Right atrium auricular region (tissue), 2 donors: ENCODE results near the gene OR5M11. TPM values are rescaled to one million over a fixed set of nuclear protein-coding genes. Genes with fewer than 3 reads are reported as not detected.
"Not testable (repeated sequence)": the region's sequence is repeated elsewhere in the genome, so short reads cannot be mapped to it uniquely, and the experiment has no call there.

Experiments
- DNase-seq: peaks from one replicate; pipeline ENCODE4 v3.0.0-alpha.2; 2019; ENCODE audit warnings: low spot score
- H3K27ac ChIP-seq, 2 donors: fragments of 200-600 bp; sonication (generic); 1 replicate in 1 of 2; 2 replicates in 1 of 2; pipeline ENCODE4 v1.5.1; 2016 to 2019
- H3K27me3 ChIP-seq, 2 donors: fragments of 200-600 bp; sonication (generic); one replicate each; pipeline versions ENCODE4 v1.5.1 to v1.6.0; 2017 to 2019
- H3K36me3 ChIP-seq: fragments of 200-600 bp; sonication (generic); one replicate; pipeline ENCODE4 v1.5.1; 2016
- H3K4me1 ChIP-seq, 2 donors: fragments of 200-600 bp; sonication (generic); one replicate each; pipeline versions ENCODE4 v1.5.1 to v1.6.0; 2017 to 2019
- H3K4me3 ChIP-seq, 2 donors: fragments of 200-600 bp; sonication (generic); 1 replicate in 1 of 2; 2 replicates in 1 of 2; pipeline ENCODE4 v1.5.1; 2017 to 2019; ENCODE audit warnings: mild to moderate bottlenecking in 1 of 2, moderate library complexity in 1 of 2
- H3K9me3 ChIP-seq, 2 donors: fragments of 200-600 bp; sonication (generic); one replicate each; pipeline ENCODE4 v1.5.1; 2019
- total RNA-seq, 2 donors: library from RNA; depleted of rRNA; stranded (reverse); fragments of >200 nt; gene quantifications; one replicate each; pipeline ENCODE4 v1.1.0, GENCODE V29; 2016
- TF ChIP-seq, protein P1 (sequence below), 2 donors: fragments of 200-600 bp; sonication (generic); IDR thresholded peaks; one replicate each; pipeline ENCODE4 v1.5.1; 2019; ENCODE audit warnings: antibody characterized with exemption in 2 of 2

The OR5M11 gene
- total RNA-seq = not detected

DNA sequence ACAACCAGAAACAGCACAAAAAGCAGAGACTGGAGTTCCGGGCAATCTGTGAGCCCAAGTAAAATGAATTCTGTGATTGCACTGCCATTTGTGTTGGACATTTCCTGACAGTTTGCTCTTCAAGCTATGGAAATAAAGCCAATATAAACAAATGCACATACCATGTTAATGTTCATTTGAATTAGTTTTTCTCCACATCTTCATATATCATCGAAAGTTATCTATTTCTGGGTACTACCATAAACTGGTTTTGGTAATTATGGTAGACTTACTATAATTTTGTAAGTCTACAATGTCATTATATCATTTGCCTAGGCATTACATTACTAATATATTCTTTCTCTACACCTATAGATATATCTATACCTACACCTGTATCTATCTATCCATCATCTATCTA is at the start of gene OR5M11:
Gene OR5M11 (minus strand): TSS at position 101 of the 400 bp plus-strand sequence. CDS start 0 bp downstream, at position 101.
- no peaks in the 10 kb centered on the region for H3K4me1 ChIP-seq
- TF ChIP-seq, protein P1, sequence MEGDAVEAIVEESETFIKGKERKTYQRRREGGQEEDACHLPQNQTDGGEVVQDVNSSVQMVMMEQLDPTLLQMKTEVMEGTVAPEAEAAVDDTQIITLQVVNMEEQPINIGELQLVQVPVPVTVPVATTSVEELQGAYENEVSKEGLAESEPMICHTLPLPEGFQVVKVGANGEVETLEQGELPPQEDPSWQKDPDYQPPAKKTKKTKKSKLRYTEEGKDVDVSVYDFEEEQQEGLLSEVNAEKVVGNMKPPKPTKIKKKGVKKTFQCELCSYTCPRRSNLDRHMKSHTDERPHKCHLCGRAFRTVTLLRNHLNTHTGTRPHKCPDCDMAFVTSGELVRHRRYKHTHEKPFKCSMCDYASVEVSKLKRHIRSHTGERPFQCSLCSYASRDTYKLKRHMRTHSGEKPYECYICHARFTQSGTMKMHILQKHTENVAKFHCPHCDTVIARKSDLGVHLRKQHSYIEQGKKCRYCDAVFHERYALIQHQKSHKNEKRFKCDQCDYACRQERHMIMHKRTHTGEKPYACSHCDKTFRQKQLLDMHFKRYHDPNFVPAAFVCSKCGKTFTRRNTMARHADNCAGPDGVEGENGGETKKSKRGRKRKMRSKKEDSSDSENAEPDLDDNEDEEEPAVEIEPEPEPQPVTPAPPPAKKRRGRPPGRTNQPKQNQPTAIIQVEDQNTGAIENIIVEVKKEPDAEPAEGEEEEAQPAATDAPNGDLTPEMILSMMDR (IDR thresholded peaks at IDR 0.05) = no peak
- H3K9me3 ChIP-seq = no peaks in the 10 kb centered on the region
- H3K27me3 ChIP-seq = no peaks in the 10 kb centered on the region
- H3K36me3 ChIP-seq = no peaks in the 10 kb centered on the region
- no peak for DNase-seq
- H3K4me3 ChIP-seq = no peak within 1 kb of the TSS
- no peak within 1 kb of the TSS for H3K27ac ChIP-seq

- not testable (repeated sequence) for H3K4me1 ChIP-seq, H3K4me3 ChIP-seq, H3K36me3 ChIP-seq, H3K27me3 ChIP-seq, DNase-seq, H3K9me3 ChIP-seq, H3K27ac ChIP-seq
These were observed 49.1 kb upstream of the OR5M11 start for GRCh38 chr11:56592088-56592717.

- TF ChIP-seq, protein P1 (IDR thresholded peaks at IDR 0.05) = no peak
- no peaks in the 10 kb centered on the region for H3K36me3 ChIP-seq
- no peaks in the 10 kb centered on the region for H3K9me3 ChIP-seq
- no peak for DNase-seq
- no peak within 1 kb of the TSS for H3K27ac ChIP-seq
- H3K4me1 ChIP-seq = no peaks in the 10 kb centered on the region
- H3K4me3 ChIP-seq = no peak within 1 kb of the TSS
- H3K27me3 ChIP-seq = no peaks in the 10 kb centered on the region
These were observed 34.6 kb upstream of the OR5M11 start, which contains the start of gene OR5M10 for GRCh38 chr11:56577621-56578020. TSS of gene OR5M10 (minus strand) at chr11:56577721. CDS start at chr11:56577721, 0 bp downstream.

DNA sequence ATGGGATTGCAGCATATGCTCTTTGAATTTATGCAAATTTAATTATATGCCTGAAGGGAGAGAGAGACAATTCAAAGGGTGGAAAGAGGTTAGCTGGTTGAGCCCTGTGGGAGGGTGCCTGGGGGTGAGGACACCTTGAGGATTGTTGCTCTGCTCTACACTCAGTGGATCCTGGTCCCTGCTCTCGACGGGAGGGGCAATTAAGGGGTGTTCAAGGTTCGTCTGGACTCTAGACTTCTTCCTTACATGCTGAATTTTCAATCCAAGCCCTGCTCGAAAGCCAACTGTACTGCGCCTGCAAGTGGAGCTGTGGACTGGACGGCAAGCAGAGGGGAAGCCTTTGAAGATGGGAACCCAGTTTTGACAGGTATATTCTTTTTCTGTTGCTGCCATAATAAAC is 15.5 kb upstream of the OR5M11 start:
- Histone ChIP-seq H3K27me3 (no peaks in the 10 kb centered on the region), H3K4me3 (no peak overlapping the region), H3K36me3 (no peaks in the 10 kb centered on the region), H3K4me1 (no peaks in the 10 kb centered on the region), H3K27ac (no peak overlapping the region), H3K9me3 (no peaks in the 10 kb centered on the region)
- TF ChIP-seq, protein P1 (IDR thresholded peaks at IDR 0.05) = no peak
- DNase-seq = no peak

- H3K4me1 ChIP-seq, H3K4me3 ChIP-seq, H3K27ac ChIP-seq, H3K36me3 ChIP-seq, H3K9me3 ChIP-seq, H3K27me3 ChIP-seq, DNase-seq: not testable (repeated sequence)
These were observed 11.6 kb upstream of the OR5M11 start for GRCh38 chr11:56554691-56555090.

- H3K36me3 ChIP-seq = no peaks in the 10 kb centered on the region
- H3K4me1 ChIP-seq = no peaks in the 10 kb centered on the region
- no peaks in the 10 kb centered on the region for H3K27me3 ChIP-seq
- no peak for DNase-seq
- no peak overlapping the region for H3K4me3 ChIP-seq
- TF ChIP-seq, protein P1 (IDR thresholded peaks at IDR 0.05) = no peak
- H3K9me3 ChIP-seq = peaks cover 0 to 5% of the 10 kb centered on the region in 2 donors
- H3K27ac ChIP-seq = no peak overlapping the region
These were observed 2.5 kb upstream of the OR5M11 start for GRCh38 chr11:56545531-56545930.

- TF ChIP-seq, protein P1 (IDR thresholded peaks at IDR 0.05) = no peak
These were observed 682 bp upstream of the OR5M11 start for GRCh38 chr11:56543739-56544138.

More at GRCh38 chr11:56543739-56544138, 682 bp upstream of the OR5M11 start:
- Histone ChIP-seq H3K4me1 (no peaks in the 10 kb centered on the region), H3K27ac (no peak overlapping the region), H3K27me3 (no peaks in the 10 kb centered on the region), H3K9me3 (peaks cover 0 to 5% of the 10 kb centered on the region in 2 donors), H3K4me3 (no peak overlapping the region), H3K36me3 (no peaks in the 10 kb centered on the region)
- no peak for DNase-seq
